T-helper 2 cell treated with Interferon-gamma antibody and Interleukin-4, amounts not matched to agents 5 μg/mL and 100 μg/mL, for 36 hours (primary cell): ENCODE results near the gene LOXHD1.

ENCODE experiments used
- DNase-seq: peaks from one replicate; pipeline ENCODE4 v3.0.0; 2021; ENCODE audit warnings: low spot score
- H3K27ac Mint-ChIP-seq: one replicate; pipeline ENCODE4 v1.8.0; 2021; ENCODE audit warnings: mild to moderate bottlenecking, mixed read lengths
- H3K27me3 Mint-ChIP-seq: one replicate; pipeline ENCODE4 v1.8.0; 2021; ENCODE audit warnings: low read depth, mixed read lengths
- H3K36me3 Mint-ChIP-seq: one replicate; pipeline ENCODE4 v1.8.0; 2021; ENCODE audit warnings: low read depth, mixed read lengths
- H3K4me1 Mint-ChIP-seq: one replicate; pipeline ENCODE4 v1.8.0; 2021; ENCODE audit warnings: low read depth, mixed read lengths
- H3K4me3 Mint-ChIP-seq: one replicate; pipeline ENCODE4 v1.8.0; 2022; ENCODE audit warnings: mild to moderate bottlenecking, moderate library complexity, mixed read lengths
- H3K9me3 Mint-ChIP-seq: one replicate; pipeline ENCODE4 v1.8.0; 2021; ENCODE audit warnings: mixed read lengths

Gene LOXHD1

DNA sequence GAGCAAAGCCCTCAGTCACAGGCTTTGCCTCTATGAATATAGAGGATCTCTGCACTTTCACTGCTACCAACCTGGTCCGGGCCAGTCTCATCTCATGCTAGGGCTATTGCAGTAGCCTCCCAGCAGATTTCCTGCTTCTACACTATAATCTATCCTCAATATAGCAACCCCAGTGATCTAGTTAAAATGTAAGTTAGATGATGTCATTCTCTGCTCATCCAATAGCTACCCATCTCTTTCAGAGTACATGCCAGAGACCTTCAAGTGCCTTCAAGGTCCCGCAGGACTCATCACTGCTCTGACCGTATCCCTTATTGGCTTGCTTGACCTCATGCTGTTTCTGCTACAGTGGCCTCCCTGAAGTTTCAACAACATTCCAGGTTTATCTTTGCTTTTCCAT is 186.3 kb downstream of the LOXHD1 start:
- H3K36me3 Mint-ChIP-seq, result no peaks in the 10 kb centered on the region
- no peaks in the 10 kb centered on the region for H3K4me1 Mint-ChIP-seq
- H3K27me3 Mint-ChIP-seq, result peaks cover 5% of the 10 kb centered on the region
- no peak overlapping the region for H3K27ac Mint-ChIP-seq
- H3K9me3 Mint-ChIP-seq, result no peaks in the 10 kb centered on the region
- H3K4me3 Mint-ChIP-seq, result no peak overlapping the region
- DNase-seq, result no peak

DNA sequence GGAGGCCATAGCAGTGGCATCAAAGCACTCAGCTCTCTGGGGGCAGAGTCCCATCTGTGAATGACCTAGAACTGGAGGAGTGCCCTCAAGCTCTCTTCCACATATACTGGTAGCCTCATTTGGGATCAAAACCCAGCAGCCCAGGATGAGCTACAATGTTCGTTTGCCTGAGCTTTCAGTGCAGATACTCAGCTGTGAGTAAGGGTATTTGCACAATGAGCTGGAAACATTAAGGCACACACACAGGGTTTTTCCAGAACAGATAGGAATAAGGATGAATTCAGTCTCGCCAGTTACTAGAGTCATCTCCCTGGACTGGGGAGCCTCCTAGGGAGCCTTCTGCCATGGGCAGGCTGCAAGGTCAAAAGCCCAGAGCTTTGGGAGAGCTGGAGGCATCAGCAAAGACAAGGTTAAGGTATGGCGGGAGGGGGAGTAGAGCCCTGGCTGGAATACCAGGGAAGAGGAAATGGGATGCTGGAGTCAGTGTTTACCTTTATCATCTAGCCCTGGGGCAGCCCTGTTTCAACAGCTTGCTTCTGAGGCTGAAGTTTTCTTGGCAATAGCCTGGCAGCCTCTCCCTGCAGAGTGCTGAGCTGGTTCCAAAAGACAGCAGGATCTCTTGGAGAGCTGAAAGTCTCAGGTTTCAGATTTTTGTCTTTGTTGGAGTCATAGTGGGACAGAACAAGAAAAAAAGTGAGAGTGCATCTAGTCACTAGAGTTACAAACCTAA is 187.7 kb downstream of the LOXHD1 start:
- no peaks in the 10 kb centered on the region for H3K36me3 Mint-ChIP-seq
- no peak overlapping the region for H3K27ac Mint-ChIP-seq
- no peaks in the 10 kb centered on the region for H3K9me3 Mint-ChIP-seq
- no peak overlapping the region for H3K4me3 Mint-ChIP-seq
- H3K27me3 Mint-ChIP-seq, result peaks cover 13% of the 10 kb centered on the region
- no peak for DNase-seq
- no peaks in the 10 kb centered on the region for H3K4me1 Mint-ChIP-seq

DNA sequence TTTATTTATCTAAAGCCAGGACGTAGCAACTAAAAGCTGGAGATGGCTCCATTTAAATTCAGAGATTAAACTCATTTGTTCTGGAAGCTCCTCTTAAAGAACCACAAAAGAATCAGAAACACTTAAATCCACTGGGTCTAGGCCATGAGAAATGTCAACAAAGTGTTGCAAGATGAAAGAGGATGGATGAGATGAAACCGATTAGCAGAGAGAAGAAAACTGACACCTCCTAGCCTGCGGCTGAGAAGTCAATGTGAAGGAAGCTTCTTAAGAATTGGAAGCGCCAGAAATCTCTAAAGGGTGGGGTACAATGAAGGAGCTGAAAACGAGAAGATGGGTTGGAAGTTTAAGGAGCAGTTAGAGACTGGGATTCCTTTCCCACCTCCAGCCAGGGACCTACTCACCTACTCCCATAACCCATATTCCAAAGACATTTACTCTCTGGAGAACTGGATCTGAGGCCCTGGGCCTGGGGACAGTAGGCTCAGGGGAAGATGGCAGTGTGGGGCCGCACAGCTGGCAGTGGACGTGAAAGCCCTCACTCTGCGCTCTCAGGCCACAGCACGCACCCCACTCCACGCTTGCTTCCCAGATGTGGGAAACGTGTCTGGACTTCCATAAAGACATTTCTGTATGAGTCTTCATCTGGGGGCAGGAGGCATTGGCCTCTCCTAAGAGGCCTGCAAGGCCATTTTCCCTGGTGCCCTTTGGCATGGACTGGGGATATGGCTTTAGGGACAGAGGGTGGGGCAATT is 188.4 kb downstream of the LOXHD1 start:
- no peak overlapping the region for H3K4me3 Mint-ChIP-seq
- H3K4me1 Mint-ChIP-seq, result no peaks in the 10 kb centered on the region
- H3K9me3 Mint-ChIP-seq, result no peaks in the 10 kb centered on the region

GRCh38 chr18:46466234-46467160 is 190.5 kb downstream of the LOXHD1 start:
- H3K4me1 Mint-ChIP-seq, result no peaks in the 10 kb centered on the region
- no peaks in the 10 kb centered on the region for H3K9me3 Mint-ChIP-seq
- no peak overlapping the region for H3K4me3 Mint-ChIP-seq
- H3K27ac Mint-ChIP-seq, result no peak overlapping the region
- peaks cover 14% of the 10 kb centered on the region for H3K27me3 Mint-ChIP-seq
- no peaks in the 10 kb centered on the region for H3K36me3 Mint-ChIP-seq
- no peak for DNase-seq

More for the DNA sequence above, 188.4 kb downstream of the LOXHD1 start:
- no peak for DNase-seq
- Mint-ChIP-seq H3K36me3 (no peaks in the 10 kb centered on the region), H3K27ac (no peak overlapping the region), H3K27me3 (peaks cover 14% of the 10 kb centered on the region)

- peaks cover 9% of the 10 kb centered on the region for H3K27me3 Mint-ChIP-seq
- H3K9me3 Mint-ChIP-seq, result no peaks in the 10 kb centered on the region
- H3K27ac Mint-ChIP-seq, result no peak overlapping the region
- no peaks in the 10 kb centered on the region for H3K36me3 Mint-ChIP-seq
- H3K4me3 Mint-ChIP-seq, result no peak overlapping the region
- DNase-seq, result no peak
- H3K4me1 Mint-ChIP-seq, result no peaks in the 10 kb centered on the region
Observed at GRCh38 chr18:46464926-46465655, 191.9 kb downstream of the LOXHD1 start.

DNA sequence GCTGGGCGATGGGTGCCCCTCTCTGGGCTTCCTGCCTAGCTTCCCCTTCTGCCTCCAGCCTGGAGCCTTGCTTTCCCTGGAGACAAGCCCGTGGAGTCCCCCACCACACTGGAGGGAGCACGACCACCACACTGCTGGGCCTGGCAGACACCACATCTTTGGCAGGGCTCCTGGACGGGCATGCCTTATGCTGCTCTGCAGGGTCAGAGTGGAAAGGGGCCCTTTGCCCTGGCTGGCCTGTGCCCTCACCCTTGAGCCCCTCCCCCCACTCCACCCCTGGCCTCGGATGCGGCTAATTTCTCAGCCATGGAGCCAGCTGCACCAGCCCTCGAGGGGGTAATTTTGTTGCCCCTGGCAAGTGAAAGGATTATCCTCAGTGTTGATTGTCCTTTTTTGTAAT is 194.5 kb downstream of the LOXHD1 start:
- Mint-ChIP-seq H3K27ac (no peak overlapping the region), H3K9me3 (no peaks in the 10 kb centered on the region), H3K4me3 (no peak overlapping the region), H3K4me1 (no peaks in the 10 kb centered on the region), H3K27me3 (peaks cover 12% of the 10 kb centered on the region), H3K36me3 (no peaks in the 10 kb centered on the region)
- DNase-seq, result no peak

- Mint-ChIP-seq H3K9me3 (no peaks in the 10 kb centered on the region), H3K27me3 (peaks cover 12% of the 10 kb centered on the region), H3K27ac (no peak overlapping the region), H3K4me1 (no peaks in the 10 kb centered on the region), H3K4me3 (no peak overlapping the region), H3K36me3 (no peaks in the 10 kb centered on the region)
- DNase-seq, result no peak
Observed at GRCh38 chr18:46461993-46462392, 195.0 kb downstream of the LOXHD1 start.

GRCh38 chr18:46460754-46461153 is 196.3 kb downstream of the LOXHD1 start:
- Mint-ChIP-seq H3K36me3 (no peaks in the 10 kb centered on the region), H3K4me1 (no peaks in the 10 kb centered on the region), H3K27ac (no peak overlapping the region), H3K9me3 (no peaks in the 10 kb centered on the region), H3K27me3 (peaks cover 11% of the 10 kb centered on the region), H3K4me3 (no peak overlapping the region)
- DNase-seq, result no peak

GRCh38 chr18:46459789-46460455 is 197.1 kb downstream of the LOXHD1 start:
- Mint-ChIP-seq H3K4me1 (no peaks in the 10 kb centered on the region), H3K36me3 (no peaks in the 10 kb centered on the region), H3K27ac (no peak overlapping the region), H3K9me3 (no peaks in the 10 kb centered on the region), H3K4me3 (no peak overlapping the region), H3K27me3 (peaks cover 6% of the 10 kb centered on the region)
- no peak for DNase-seq

- Mint-ChIP-seq H3K9me3 (no peaks in the 10 kb centered on the region), H3K4me3 (no peak overlapping the region), H3K27me3 (peaks cover 3% of the 10 kb centered on the region), H3K27ac (no peak overlapping the region), H3K4me1 (no peaks in the 10 kb centered on the region), H3K36me3 (no peaks in the 10 kb centered on the region)
- DNase-seq, result no peak
Observed at GRCh38 chr18:46458472-46458871, 198.5 kb downstream of the LOXHD1 start.

GRCh38 chr18:46456691-46457090 is 200.3 kb downstream of the LOXHD1 start:
- H3K4me1 Mint-ChIP-seq, result no peaks in the 10 kb centered on the region
- no peaks in the 10 kb centered on the region for H3K36me3 Mint-ChIP-seq
- H3K27me3 Mint-ChIP-seq, result peaks cover 3% of the 10 kb centered on the region
- no peak for DNase-seq
- no peaks in the 10 kb centered on the region for H3K9me3 Mint-ChIP-seq
- H3K4me3 Mint-ChIP-seq, result no peak overlapping the region
- H3K27ac Mint-ChIP-seq, result no peak overlapping the region

DNA sequence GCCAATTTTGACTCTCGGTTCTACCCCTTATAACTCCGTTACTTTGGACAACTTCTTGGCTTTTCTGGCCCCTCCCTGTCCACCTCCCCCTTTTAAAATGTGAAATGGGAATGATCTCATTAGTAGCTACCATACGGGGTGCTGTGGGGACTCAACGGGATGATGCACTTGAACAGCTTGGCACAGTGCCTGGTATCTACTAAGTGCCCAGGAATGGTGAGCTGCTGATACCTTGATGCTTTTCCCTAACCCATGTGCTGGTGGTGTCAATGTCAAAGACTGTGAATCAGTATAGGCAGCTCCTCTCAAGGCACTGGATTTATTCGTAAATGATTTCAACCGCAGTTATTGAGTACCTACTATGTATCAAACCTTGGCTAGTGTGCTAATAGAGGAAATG is 204.2 kb downstream of the LOXHD1 start:
- no peak for DNase-seq
- no peak overlapping the region for H3K27ac Mint-ChIP-seq
- no peak overlapping the region for H3K4me3 Mint-ChIP-seq
- H3K27me3 Mint-ChIP-seq, result no peaks in the 10 kb centered on the region
- H3K4me1 Mint-ChIP-seq, result no peaks in the 10 kb centered on the region
- H3K9me3 Mint-ChIP-seq, result no peaks in the 10 kb centered on the region
- no peaks in the 10 kb centered on the region for H3K36me3 Mint-ChIP-seq

DNA sequence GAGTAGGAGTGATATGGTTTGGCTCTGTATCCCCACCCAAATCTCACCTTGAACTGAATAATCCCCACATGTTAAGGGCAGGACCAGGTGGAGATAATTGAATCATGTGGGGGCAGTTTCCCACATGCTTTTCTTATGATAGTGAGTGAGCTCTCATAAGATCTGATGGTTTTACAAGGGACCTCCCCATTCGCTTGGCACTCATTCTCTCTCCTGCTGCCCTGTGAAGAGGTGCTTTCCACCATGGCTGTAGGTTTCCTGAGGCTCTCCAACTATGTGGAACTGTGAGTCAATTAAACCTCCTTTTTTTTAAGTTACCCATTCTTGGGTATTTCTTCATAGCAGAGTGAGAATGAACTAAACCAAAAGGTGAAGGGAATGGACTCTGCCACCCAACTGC is 207.5 kb downstream of the LOXHD1 start:
- no peak for DNase-seq
- no peaks in the 10 kb centered on the region for H3K36me3 Mint-ChIP-seq
- H3K27me3 Mint-ChIP-seq, result peaks cover 8% of the 10 kb centered on the region
- no peaks in the 10 kb centered on the region for H3K9me3 Mint-ChIP-seq
- H3K4me1 Mint-ChIP-seq, result no peaks in the 10 kb centered on the region
- H3K27ac Mint-ChIP-seq, result no peak overlapping the region
- no peak overlapping the region for H3K4me3 Mint-ChIP-seq
